Nephron progenitor cell (in vitro differentiated cells): ENCODE data around the gene PLEKHJ1.

Experiments used
- DNase-seq: peaks from one replicate; pipeline ENCODE4 v3.0.0; 2021
- H3K27ac Mint-ChIP-seq: 2 replicates; pipeline ENCODE4 v1.8.0; 2021; ENCODE audit warnings: mild to moderate bottlenecking, moderate library complexity, mixed read lengths
- H3K27me3 Mint-ChIP-seq: 2 replicates; pipeline ENCODE4 v1.8.0; 2021; ENCODE audit warnings: mild to moderate bottlenecking, low read depth, mixed read lengths; ENCODE audit not compliant: poor library complexity
- H3K36me3 Mint-ChIP-seq: 2 replicates; pipeline ENCODE4 v1.8.0; 2021; ENCODE audit warnings: low read depth, mixed read lengths
- H3K4me1 Mint-ChIP-seq: 2 replicates; pipeline ENCODE4 v1.8.0; 2021; ENCODE audit warnings: mixed read lengths
- H3K4me3 Mint-ChIP-seq: 2 replicates; pipeline ENCODE4 v1.8.0; 2021; ENCODE audit warnings: mild to moderate bottlenecking, moderate library complexity, mixed read lengths
- H3K9me3 Mint-ChIP-seq: 2 replicates; pipeline ENCODE4 v1.8.0; 2021; ENCODE audit warnings: mild to moderate bottlenecking, moderate library complexity, mixed read lengths
- TF ChIP-seq, protein P1 (sequence below): fragments of 200-600 bp; sonication (generic); IDR thresholded peaks from 2 replicates; pipeline ENCODE4 v1.5.0; 2021; ENCODE audit warnings: antibody characterized with exemption

Gene PLEKHJ1

GRCh38 chr19:2248136-2249009 lies 12.2 kb upstream of the PLEKHJ1 start:
- H3K27me3 Mint-ChIP-seq, result peaks cover 9% of the 10 kb centered on the region
- H3K4me1 Mint-ChIP-seq, result no peaks in the 10 kb centered on the region
- H3K4me3 Mint-ChIP-seq, result no peak overlapping the region
- no peaks in the 10 kb centered on the region for H3K9me3 Mint-ChIP-seq
- H3K27ac Mint-ChIP-seq, result no peak overlapping the region
- H3K36me3 Mint-ChIP-seq, result peaks cover 5% of the 10 kb centered on the region
- TF ChIP-seq, protein P1, sequence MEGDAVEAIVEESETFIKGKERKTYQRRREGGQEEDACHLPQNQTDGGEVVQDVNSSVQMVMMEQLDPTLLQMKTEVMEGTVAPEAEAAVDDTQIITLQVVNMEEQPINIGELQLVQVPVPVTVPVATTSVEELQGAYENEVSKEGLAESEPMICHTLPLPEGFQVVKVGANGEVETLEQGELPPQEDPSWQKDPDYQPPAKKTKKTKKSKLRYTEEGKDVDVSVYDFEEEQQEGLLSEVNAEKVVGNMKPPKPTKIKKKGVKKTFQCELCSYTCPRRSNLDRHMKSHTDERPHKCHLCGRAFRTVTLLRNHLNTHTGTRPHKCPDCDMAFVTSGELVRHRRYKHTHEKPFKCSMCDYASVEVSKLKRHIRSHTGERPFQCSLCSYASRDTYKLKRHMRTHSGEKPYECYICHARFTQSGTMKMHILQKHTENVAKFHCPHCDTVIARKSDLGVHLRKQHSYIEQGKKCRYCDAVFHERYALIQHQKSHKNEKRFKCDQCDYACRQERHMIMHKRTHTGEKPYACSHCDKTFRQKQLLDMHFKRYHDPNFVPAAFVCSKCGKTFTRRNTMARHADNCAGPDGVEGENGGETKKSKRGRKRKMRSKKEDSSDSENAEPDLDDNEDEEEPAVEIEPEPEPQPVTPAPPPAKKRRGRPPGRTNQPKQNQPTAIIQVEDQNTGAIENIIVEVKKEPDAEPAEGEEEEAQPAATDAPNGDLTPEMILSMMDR, result no peak
- DNase-seq, result no peak

GRCh38 chr19:2247433-2248101 lies 11.4 kb upstream of the PLEKHJ1 start:
- H3K9me3 Mint-ChIP-seq, result no peaks in the 10 kb centered on the region
- TF ChIP-seq, protein P1, result no peak
- DNase-seq, result no peak

DNA sequence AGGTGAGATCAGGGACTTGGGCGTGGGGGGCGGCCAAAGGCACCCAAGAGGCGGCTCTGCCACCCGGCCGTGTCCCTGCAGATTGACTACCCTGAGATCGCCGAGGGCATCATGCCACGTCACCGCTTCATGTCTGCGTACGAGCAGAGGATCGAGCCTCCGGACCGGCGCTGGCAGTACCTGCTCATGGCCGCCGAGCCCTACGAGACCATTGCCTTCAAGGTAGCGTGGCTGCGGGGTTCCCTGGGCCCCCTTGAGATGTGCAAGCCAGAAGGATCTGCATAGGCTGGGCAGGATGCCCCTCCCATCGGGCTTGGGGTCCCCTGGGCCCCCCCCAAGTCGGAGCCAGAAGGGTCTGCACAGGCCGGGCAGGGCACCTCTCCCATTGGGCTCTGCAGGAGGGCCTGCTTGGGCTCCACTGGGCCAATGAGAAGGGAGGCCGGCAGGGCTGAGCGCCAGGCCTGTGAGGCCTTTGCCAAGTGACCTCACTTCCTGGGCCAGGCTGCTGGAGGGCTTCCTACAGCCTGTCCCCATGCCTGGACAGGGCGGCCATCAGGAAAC lies 10.8 kb upstream of the PLEKHJ1 start:
- Mint-ChIP-seq H3K36me3 (peaks cover 8% of the 10 kb centered on the region), H3K4me3 (no peak overlapping the region), H3K9me3 (no peaks in the 10 kb centered on the region), H3K27ac (no peak overlapping the region), H3K27me3 (no peaks in the 10 kb centered on the region), H3K4me1 (peaks cover 8% of the 10 kb centered on the region)
- TF ChIP-seq, protein P1, result no peak
- DNase-seq, result no peak

More at GRCh38 chr19:2247433-2248101, 11.4 kb upstream of the PLEKHJ1 start:
- Mint-ChIP-seq H3K4me1 (peaks cover 4% of the 10 kb centered on the region), H3K27ac (no peak overlapping the region), H3K27me3 (peaks cover 2% of the 10 kb centered on the region), H3K36me3 (peaks cover 7% of the 10 kb centered on the region), H3K4me3 (no peak overlapping the region)

DNA sequence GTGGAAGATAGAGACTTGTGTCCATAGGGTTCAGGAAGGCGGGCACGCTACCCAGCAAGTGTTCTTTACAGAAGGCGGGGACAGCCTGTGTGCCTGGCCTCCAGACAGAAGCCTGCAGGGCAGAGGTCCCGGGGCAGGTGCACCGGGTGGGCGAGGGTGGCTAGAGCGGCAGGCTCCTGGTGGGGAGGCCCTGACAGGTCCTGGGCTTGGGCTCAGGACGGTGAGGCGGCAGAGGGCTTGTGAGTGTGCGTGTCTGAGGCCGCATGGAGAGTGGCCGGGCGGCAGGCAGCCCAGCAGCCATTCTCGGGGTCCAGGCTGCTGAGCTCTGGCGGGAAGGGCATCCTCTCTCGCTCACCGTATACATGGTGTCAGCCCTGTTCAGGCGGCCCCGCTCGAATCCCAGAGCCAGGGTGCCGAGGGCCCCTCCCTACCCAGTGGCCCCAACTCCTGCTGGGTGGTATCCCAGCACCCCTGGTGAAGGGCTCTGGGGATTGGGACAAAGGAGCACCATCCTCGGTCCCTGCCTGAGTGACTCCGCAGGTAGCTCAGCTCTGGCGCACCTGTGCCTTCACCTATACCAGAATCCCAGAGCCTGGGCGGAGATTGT lies 10.0 kb upstream of the PLEKHJ1 start:
- no peak overlapping the region for H3K27ac Mint-ChIP-seq
- no peak overlapping the region for H3K4me3 Mint-ChIP-seq
- H3K4me1 Mint-ChIP-seq, result peaks cover 15% of the 10 kb centered on the region
- TF ChIP-seq, protein P1, result no peak
- H3K36me3 Mint-ChIP-seq, result peaks cover 8% of the 10 kb centered on the region
- H3K27me3 Mint-ChIP-seq, result no peaks in the 10 kb centered on the region
- DNase-seq, result no peak
- no peaks in the 10 kb centered on the region for H3K9me3 Mint-ChIP-seq

DNA sequence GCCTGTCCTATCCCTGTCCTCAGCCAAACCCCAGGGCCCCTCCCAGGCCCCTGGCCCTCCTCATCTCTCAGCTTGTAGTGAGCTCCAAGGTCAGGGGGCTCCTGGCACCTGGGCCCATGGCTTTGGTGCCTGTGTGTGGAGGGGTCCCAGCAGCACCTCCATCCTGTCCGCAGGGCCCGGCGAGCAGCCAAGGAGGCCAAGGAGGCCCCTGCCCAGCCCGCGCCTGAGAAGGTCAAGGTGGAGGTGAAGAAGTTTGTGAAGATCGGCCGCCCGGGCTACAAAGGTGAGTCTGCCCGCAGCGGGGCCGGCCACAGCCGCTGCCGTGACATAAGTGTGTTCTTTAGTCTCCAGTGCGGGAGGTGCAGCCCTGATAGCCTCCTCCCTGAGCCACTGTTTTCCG lies 9.1 kb upstream of the PLEKHJ1 start:
- peaks cover 23% of the 10 kb centered on the region for H3K4me1 Mint-ChIP-seq
- no peaks in the 10 kb centered on the region for H3K9me3 Mint-ChIP-seq
- H3K36me3 Mint-ChIP-seq, result peaks cover 8% of the 10 kb centered on the region
- H3K27ac Mint-ChIP-seq, result no peak overlapping the region
- DNase-seq, result no peak
- H3K27me3 Mint-ChIP-seq, result no peaks in the 10 kb centered on the region
- no peak overlapping the region for H3K4me3 Mint-ChIP-seq
- TF ChIP-seq, protein P1, result no peak
